K562 (cell line): ENCODE data around the gene VEGFB. TPM values are rescaled to one million over a fixed set of nuclear protein-coding genes. Genes with fewer than 3 reads are reported as not detected.

Source experiments
- CC2D1A ChIP-seq: fragments of 450-650 bp; IDR thresholded peaks from 2 replicates; pipeline ENCODE4 v1.6.1; 2017; ENCODE audit warnings: mild to moderate bottlenecking
- CHD4 ChIP-seq: fragments of 200-600 bp; sonication (generic); IDR thresholded peaks from 3 replicates; pipeline ENCODE4 v1.6.1; 2012; ENCODE audit warnings: low read depth, mild to moderate bottlenecking, mixed read lengths, low read length, inconsistent platforms; ENCODE audit not compliant: insufficient read depth, insufficient replicate concordance, poor library complexity, severe bottlenecking
- CREB3L1 ChIP-seq: fragments of 450-650 bp; IDR thresholded peaks from 2 replicates; pipeline ENCODE4 v1.6.1; 2014; ENCODE audit warnings: low read depth, mild to moderate bottlenecking, moderate library complexity, borderline replicate concordance
- CREM ChIP-seq: IDR thresholded peaks from 2 replicates; pipeline ENCODE4 v1.6.1; 2014; ENCODE audit warnings: antibody characterized with exemption, low read depth
- EGR1 ChIP-seq: fragments of 450-650 bp; conservative IDR thresholded peaks from 2 replicates; pipeline ENCODE4 v1.6.1; 2017; ENCODE audit warnings: mild to moderate bottlenecking
- ESRRB ChIP-seq: fragments of 250-450 bp; sonication (Bioruptor Pico); IDR thresholded peaks from 2 replicates; pipeline ENCODE4 v1.5.0; 2020; ENCODE audit warnings: mild to moderate bottlenecking, moderate library complexity, borderline replicate concordance
- HCFC1 ChIP-seq: IDR thresholded peaks from 2 replicates; pipeline ENCODE4 v1.6.1; 2012; ENCODE audit warnings: low read depth, low read length, improper control_type of control experiment
- HMGN3 ChIP-seq: IDR thresholded peaks from 2 replicates; pipeline ENCODE4 v1.6.1; 2011; ENCODE audit warnings: borderline replicate concordance, low read depth, mild to moderate bottlenecking, mixed read lengths, low read length; ENCODE audit not compliant: insufficient read length; ENCODE audit errors: extremely low read depth
- JUND ChIP-seq, 2 experiments: IDR thresholded peaks; 2 replicates in 1 of 2; 3 replicates in 1 of 2; pipeline ENCODE4 v1.6.1; 2011; ENCODE audit warnings: borderline replicate concordance in 2 of 2, low read depth in 2 of 2, low read length in 2 of 2, improper control_type of control experiment in 1 of 2, missing biosample characterization in 1 of 2, missing genetic modification characterization in 1 of 2, missing genetic modification reagents in 1 of 2
- KAT7 ChIP-seq: sonication (generic); formaldehyde crosslinking; IDR thresholded peaks from 2 replicates; pipeline ENCODE4 v1.8.0; 2022; ENCODE audit warnings: missing genetic modification reagents, mild to moderate bottlenecking, borderline replicate concordance
- MAZ ChIP-seq, 2 experiments: fragments of 450-650 bp in 1 of 2; sonication (generic) in 1 of 2; formaldehyde crosslinking; IDR thresholded peaks in 1 of 2; conservative IDR thresholded peaks in 1 of 2; 2 replicates each; pipeline versions ENCODE4 v1.4.0 to v1.5.0; 2020; ENCODE audit warnings: mild to moderate bottlenecking in 1 of 2, missing genetic modification reagents in 1 of 2
- PTRF ChIP-seq: fragments of 450-650 bp; IDR thresholded peaks from 2 replicates; pipeline ENCODE4 v1.6.1; 2016; ENCODE audit warnings: mild to moderate bottlenecking, missing genetic modification characterization, missing compliant biosample characterization
- SETDB1 ChIP-seq: IDR thresholded peaks from one replicate; pipeline ENCODE4 v1.6.1; 2012; ENCODE audit warnings: low read length, control low read depth, inconsistent platforms
- TAF1 ChIP-seq: IDR thresholded peaks from 2 replicates; pipeline ENCODE4 v1.6.1; 2011; ENCODE audit warnings: mild to moderate bottlenecking, low read length, moderate library complexity; ENCODE audit not compliant: insufficient read depth, control insufficient read depth, severe bottlenecking; ENCODE audit errors: extremely low read depth
- TAF7 ChIP-seq: fragments of 450-650 bp; IDR thresholded peaks from 2 replicates; pipeline ENCODE4 v1.6.1; 2016; ENCODE audit warnings: missing genetic modification characterization, missing compliant biosample characterization
- XRCC4 ChIP-seq: IDR thresholded peaks from one replicate; pipeline ENCODE4 v1.6.1; 2011; ENCODE audit not compliant: insufficient read depth, insufficient read length; ENCODE audit errors: extremely low read depth
- ZNF280B ChIP-seq: fragments of 250-450 bp; sonication (Bioruptor Pico); IDR thresholded peaks from 2 replicates; pipeline ENCODE4 v1.5.1; 2021; ENCODE audit warnings: mild to moderate bottlenecking
- ZNF707 ChIP-seq: fragments of 250-450 bp; sonication (Bioruptor Pico); conservative IDR thresholded peaks from 2 replicates; pipeline ENCODE4 v1.8.0; 2022; ENCODE audit warnings: inconsistent platforms, mild to moderate bottlenecking, moderate library complexity
- polyA plus RNA-seq, 8 experiments: library from polyadenylated mRNA; depleted of rRNA in 4 of 8; stranded (reverse) in 5 of 8; unstranded in 3 of 8; fragments of >200 nt; fragmentation: Nextera tagmentation in 2 of 8; fragmentation: Illumina TruSeq in 1 of 8; extraction: Ambion mirVana in 2 of 8; extraction: Trizol in 1 of 8; gene quantifications; 2 replicates each; pipeline versions ENCODE4 v1.2.1 to v1.2.3, GENCODE V29; 2011 to 2014; ENCODE audit warnings: inconsistent platforms in 1 of 8, missing spikeins in 1 of 8
- total RNA-seq, 7 experiments: library from RNA; depleted of rRNA in 6 of 7; stranded (reverse); fragments of >200 nt in 6 of 7; fragmentation: Illumina TruSeq in 2 of 7; extraction: Trizol in 2 of 7; gene quantifications; 2 replicates each; pipeline versions ENCODE4 v1.2.1 to v1.2.3, GENCODE V29; 2011 to 2021; ENCODE audit warnings: low replicate concordance in 1 of 7
- TF ChIP-seq, protein P1 (sequence below): IDR thresholded peaks from 3 replicates; pipeline ENCODE4 v1.6.1; 2011; ENCODE audit warnings: borderline replicate concordance, mild to moderate bottlenecking, moderate library complexity; ENCODE audit not compliant: insufficient read length; ENCODE audit errors: extremely low read depth

VEGFB gene
- total and polyA plus RNA-seq, 9 of the 15 experiments (the other 6 are each of a cell fraction or from before 2014, with no cell fraction given) = 11.0 to 83.4 (median 25.7) TPM

- TF ChIP-seq XRCC4 (no peak), CHD4 (no peak), MAZ (CRISPR knock-in tag; conservative IDR thresholded peaks at IDR 0.05 in 1 of 2, IDR thresholded peaks at IDR 0.05 in 1 of 2) (no peak), CREB3L1 (no peak), KAT7 (CRISPR knock-in tag) (no peak), JUND (IDR thresholded peaks at IDR 0.05; ENCODE audit: borderline replicate concordance, low read depth, low read length) (no peak), JUND (tag; IDR thresholded peaks at IDR 0.05; ENCODE audit: borderline replicate concordance, low read depth, low read length) (no peak), ZNF280B (CRISPR knock-in tag) (no peak), CREM (0 out of 2 replicates have a peak, but pooled peaks have one; percentile 24), ZNF707 (CRISPR knock-in tag) (no peak), CC2D1A (no peak), EGR1 (peak; percentile 44), HMGN3 (peak; percentile 29), TAF7 (tag) (no peak), ESRRB (CRISPR knock-in tag) (no peak), SETDB1 (no peak), PTRF (tag) (no peak), HCFC1 (no peak), TAF1 (no peak)
- TF ChIP-seq, protein P1, sequence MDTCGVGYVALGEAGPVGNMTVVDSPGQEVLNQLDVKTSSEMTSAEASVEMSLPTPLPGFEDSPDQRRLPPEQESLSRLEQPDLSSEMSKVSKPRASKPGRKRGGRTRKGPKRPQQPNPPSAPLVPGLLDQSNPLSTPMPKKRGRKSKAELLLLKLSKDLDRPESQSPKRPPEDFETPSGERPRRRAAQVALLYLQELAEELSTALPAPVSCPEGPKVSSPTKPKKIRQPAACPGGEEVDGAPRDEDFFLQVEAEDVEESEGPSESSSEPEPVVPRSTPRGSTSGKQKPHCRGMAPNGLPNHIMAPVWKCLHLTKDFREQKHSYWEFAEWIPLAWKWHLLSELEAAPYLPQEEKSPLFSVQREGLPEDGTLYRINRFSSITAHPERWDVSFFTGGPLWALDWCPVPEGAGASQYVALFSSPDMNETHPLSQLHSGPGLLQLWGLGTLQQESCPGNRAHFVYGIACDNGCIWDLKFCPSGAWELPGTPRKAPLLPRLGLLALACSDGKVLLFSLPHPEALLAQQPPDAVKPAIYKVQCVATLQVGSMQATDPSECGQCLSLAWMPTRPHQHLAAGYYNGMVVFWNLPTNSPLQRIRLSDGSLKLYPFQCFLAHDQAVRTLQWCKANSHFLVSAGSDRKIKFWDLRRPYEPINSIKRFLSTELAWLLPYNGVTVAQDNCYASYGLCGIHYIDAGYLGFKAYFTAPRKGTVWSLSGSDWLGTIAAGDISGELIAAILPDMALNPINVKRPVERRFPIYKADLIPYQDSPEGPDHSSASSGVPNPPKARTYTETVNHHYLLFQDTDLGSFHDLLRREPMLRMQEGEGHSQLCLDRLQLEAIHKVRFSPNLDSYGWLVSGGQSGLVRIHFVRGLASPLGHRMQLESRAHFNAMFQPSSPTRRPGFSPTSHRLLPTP = no peak
These were observed 2.0 kb upstream of the VEGFB start (continued) for GRCh38 chr11:64232182-64232966.
